RKO (cell line): ENCODE results near the gene CCDC24.

Source experiments
- DNase-seq: peaks from one replicate; pipeline ENCODE4 v3.0.0-alpha.2; 2016; ENCODE audit warnings: low spot score

Gene CCDC24

DNA sequence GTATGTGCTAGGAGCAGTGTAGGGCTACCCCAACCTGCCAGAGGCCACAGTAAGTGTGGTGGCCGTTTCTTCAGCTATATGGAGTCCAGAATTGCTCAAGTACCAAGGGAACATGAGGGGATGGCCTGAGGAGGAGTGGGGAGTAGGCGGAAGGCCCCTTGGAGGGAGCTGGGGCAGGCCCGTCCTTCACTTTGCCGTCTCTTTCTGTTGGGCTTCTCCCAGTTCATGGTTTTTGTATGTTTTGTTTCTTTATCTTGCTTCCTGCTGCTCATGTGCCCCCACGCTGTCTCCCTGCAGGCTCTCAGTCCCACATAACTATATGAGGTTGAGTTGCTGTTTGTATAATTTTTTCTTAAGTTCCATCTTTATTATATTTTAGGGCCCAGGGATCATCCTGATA lies 27.5 kb upstream of the CCDC24 start:
- DNase-seq: no peak

DNA sequence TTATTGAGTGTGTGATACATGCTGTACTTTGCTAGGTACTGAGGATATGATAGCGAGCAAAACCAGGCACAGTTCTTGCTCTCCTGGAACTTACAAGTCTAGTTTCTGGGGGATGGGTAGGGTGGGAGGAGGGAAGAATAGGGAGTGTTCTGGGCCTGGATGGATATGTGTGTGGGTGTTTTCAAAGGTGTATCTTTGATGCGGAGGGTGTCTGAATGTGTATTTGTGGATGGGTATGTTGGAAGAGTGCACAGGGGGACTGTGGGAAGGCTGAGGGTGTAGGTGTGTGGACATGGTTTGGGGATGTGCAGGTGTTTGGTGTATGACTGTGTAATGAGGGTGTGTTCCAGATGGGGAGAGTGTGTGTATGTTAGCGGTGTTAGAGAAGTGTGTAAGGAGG lies 26.1 kb upstream of the CCDC24 start:
- DNase-seq: no peak

DNA sequence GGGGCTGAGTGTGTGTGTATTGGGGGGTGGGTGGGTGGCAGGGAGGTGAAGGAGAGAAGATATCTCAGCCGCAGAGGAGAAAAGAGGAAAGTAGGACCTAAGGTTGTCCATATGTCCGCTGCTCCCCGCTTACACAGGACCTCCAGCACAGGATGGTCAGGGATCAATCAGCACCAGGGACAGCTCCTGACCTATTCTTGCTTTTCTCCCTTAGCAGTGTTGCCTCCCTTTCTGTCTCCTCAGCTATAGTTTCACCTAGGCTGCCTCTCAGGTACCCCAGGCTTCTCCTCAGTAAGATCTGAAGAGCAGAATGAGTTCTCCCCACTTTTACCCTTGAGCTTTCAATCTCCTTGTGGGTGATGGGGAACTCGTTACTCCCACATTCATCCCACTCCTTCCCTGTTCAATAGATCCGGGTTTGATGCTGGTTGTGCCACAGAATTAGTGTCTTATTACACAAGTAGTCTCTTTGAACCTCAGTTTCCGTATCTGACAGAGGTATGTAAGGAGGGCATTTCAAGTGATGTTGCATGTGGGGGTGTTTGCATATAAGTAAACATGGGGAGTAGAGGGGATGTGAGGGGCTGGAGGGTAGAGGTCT lies 23.0 kb upstream of the CCDC24 start:
- DNase-seq: peak; percentile 63

DNA sequence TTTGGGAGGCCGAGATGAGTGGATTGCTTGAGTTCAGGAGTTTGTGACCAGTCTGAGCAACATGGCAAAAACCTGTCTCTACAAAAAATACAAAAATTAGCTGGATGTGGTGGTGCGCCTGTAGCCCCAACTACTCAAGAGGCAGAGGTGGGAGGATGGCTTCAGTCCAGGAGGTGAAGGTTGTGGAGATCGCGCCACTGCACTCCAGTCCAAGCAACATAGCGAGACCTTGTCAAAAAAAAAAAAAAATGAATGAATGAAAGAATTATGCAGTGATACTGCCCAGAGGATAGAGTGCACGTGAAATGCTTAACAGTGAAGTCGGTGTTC lies 22.0 kb upstream of the CCDC24 start:
- no peak for DNase-seq

DNA sequence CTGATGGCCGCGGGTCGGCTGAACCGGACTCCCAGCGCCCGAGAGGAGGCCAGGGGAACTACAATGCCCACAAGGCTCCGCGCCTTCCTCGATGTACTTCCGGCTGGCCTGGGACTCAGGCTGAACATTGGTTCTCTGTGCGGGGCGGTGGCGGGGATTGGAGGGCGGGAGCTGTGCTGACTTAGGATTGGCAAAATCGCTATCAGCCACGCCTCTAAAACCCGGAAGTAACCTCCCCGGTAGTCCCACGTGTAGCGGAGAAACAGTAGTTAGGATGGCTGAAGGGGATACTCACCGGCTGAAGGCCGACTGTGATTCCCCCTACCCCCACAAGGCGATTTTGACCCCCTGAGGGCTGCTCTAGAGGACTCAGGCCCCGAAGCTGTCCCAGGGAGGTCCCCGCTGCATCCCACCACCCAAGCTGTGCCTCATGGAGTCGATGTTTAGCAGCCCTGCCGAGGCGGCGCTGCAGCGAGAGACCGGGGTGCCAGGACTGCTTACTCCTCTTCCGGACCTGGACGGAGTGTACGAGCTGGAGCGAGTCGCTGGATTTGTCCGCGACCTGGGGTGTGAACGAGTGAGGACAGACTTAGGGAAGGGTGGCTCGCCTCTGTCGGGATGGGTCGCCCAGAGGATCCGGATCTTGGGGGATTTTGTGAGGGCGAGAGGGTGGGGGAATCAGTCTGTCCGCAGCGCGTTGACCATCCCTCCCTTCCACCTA lies 21.5 kb upstream of the CCDC24 start, which contains the start of gene DPH2:
Gene DPH2, plus strand, starts transcription at position 265 of the 721 bp plus-strand sequence. Its CDS starts 166 bp downstream, at position 431.
- peak; percentile 98 for DNase-seq

DNA sequence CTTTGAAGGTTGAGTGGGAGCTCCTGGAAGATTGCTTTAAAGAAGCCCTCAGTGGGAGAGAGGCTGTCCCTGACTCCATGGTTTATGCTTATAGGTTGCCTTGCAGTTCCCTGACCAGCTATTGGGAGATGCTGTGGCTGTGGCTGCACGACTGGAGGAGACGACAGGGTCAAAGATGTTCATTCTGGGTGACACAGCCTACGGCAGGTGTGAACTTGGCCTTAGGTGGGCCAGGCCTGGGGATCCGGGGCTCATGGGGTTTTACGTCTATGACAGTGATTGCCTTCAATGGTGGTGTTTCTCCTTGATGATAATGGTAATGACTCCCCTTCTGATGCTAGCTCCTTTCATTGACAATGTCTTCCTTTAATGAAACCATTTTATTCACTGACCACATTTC lies 20.9 kb upstream of the CCDC24 start:
- DNase-seq: peak; percentile 31

DNA sequence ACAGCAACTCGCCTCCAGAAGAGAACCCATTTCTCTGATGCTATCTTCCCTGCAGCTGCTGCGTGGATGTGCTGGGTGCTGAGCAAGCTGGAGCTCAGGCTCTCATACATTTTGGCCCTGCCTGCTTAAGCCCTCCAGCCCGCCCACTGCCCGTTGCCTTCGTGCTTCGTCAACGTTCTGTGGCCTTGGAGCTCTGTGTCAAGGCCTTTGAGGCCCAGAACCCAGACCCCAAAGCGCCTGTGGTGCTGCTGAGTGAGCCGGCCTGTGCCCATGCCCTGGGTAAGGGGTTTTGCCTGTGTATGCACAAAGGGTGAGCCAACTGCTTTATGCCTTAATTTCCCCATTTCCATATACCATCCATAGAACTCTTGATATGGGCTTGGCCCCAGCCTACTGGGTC lies 20.5 kb upstream of the CCDC24 start:
- no peak for DNase-seq

DNA sequence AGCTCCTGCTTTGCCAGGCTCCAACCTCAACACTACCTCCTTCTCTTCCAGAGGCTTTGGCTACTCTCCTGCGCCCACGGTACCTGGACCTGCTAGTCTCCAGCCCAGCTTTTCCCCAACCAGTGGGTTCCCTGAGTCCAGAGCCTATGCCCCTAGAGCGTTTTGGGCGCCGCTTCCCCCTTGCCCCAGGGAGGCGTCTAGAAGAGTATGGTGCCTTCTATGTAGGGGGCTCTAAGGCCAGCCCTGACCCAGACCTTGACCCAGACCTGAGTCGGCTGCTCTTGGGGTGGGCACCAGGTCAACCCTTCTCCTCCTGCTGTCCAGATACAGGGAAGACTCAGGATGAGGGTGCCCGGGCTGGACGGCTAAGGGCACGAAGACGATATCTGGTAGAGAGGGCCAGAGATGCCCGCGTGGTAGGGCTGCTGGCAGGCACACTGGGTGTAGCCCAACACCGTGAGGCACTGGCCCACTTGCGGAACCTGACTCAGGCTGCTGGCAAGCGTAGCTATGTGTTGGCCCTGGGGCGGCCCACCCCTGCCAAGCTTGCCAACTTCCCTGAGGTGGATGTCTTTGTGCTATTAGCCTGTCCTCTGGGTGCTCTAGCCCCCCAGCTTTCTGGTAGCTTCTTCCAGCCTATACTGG lies 19.9 kb upstream of the CCDC24 start:
- DNase-seq: no peak

DNA sequence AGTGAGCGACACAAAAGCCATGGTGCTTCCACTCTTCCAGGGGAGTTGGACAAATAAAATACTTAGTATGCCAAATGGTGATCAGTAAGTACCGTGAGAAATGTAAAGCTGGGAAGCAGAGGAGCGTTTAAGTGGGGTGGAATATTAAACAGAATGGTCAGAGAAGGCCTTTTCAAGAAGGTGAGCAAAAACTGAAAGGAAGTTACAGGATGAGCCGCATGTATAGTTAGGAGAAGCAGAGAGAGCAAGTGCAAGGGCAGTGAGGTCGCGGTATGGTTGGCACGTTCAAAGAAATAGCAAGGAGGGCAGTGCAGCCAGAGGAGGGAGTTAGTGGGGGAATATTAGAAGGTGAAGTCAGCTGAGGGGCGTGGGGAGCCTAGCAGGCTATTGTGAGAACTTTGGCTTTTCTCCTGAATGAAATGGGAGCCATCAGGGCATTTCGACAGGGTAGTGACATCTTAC lies 17.4 kb upstream of the CCDC24 start:
- DNase-seq: peak; percentile 63

DNA sequence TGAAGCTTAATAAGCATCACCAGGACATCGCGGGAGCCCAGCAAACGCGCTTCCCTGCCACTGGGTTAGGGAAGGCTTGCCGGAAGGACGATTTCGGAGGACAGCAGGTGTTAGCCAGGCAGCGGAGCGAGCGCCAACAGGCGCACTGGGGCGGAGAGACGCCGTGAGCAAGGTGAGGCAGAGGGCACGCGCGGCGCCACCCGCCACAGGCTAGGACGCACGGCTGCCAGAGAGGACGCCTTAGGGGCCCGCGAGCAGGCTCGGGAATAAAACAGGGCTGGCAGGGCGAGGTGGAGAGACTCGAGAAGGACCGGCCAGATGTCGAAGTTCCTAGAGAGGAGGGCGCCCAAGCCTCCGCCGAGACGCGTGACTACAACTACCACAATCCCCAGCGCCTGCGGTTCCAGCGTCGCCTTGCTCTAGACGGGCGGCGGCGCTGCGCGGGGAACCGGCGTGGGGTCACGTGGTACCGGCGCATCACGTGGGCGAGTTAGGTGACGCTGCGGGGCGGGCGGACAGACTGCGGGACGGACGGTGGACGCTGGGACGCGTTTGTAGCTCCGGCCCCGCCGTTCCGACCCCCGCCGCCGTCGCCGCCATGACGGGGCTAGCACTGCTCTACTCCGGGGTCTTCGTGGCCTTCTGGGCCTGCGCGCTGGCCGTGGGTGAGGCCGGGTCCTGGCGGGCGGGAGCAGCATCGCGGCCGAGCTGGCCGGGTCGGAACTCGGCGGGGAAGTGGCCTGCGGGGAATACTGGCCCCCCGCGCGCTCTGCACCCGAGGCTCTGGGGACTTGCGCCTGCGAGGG lies 16.8 kb upstream of the CCDC24 start, which contains the start of gene ATP6V0B:
Gene ATP6V0B, plus strand, starts transcription at position 518 of the 806 bp plus-strand sequence. Its CDS starts 81 bp downstream, at position 599.
- DNase-seq: peak; percentile 94

DNA sequence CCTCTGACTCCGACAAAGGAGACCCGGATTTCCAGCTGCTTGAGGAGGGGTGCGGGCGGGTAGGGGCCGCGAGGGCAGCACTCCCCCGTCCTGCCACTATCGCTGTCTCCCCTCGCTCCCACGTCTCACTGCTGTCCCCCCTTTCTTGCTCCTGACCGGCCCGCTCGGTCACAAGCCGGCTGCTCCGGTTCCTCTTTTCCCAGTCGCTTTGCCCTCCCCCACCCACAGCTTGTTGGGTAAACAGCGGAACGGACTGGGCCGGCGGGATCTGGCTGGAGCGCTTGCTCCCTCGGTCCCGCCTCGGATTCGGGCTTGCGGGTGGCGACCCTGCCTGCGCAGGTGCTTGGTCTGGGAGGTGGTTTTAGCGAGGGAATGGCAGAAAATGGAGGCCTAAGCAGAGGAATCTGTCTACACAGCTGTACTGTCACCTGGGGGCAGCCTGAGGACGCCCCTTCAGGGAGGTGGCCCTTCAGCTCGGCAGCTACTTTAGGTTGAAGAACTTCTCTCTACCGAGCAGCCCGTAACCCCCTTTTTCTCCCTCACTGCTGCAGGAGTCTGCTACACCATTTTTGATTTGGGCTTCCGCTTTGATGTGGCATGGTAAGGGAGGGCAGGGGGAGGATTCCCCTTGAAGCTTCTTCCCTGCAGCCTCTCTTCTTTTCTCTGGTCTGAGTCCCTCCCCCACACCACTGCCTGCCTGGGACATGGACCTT lies 16.0 kb upstream of the CCDC24 start:
- DNase-seq: peak; percentile 39

DNA sequence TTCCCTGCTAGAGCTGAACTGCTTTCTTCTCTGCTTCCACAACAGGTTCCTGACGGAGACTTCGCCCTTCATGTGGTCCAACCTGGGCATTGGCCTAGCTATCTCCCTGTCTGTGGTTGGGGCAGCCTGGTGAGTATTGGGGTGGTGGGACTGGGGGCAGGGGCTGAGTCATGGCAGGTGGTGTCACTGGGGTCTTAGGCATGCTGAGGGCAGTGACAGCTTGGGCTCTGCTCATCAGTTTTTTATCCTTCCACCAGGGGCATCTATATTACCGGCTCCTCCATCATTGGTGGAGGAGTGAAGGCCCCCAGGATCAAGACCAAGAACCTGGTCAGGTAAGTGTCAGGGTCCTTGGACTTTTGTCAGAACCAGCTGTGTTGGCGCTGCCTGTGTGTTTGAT lies 15.4 kb upstream of the CCDC24 start:
- peak; percentile 46 for DNase-seq

DNA sequence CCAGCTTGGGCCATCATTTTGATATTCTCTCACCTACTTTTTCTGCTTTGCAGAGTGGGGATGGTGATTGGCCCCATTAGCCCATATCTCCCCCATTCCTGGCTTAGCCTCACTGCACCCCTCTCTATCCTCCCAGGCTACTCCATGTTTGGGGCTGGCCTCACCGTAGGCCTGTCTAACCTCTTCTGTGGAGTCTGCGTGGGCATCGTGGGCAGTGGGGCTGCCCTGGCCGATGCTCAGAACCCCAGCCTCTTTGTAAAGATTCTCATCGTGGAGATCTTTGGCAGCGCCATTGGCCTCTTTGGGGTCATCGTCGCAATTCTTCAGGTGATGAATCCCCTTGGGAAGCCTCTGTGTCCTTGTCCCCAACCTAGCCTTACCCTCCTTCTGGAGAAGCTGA lies 14.5 kb upstream of the CCDC24 start:
- DNase-seq: no peak

DNA sequence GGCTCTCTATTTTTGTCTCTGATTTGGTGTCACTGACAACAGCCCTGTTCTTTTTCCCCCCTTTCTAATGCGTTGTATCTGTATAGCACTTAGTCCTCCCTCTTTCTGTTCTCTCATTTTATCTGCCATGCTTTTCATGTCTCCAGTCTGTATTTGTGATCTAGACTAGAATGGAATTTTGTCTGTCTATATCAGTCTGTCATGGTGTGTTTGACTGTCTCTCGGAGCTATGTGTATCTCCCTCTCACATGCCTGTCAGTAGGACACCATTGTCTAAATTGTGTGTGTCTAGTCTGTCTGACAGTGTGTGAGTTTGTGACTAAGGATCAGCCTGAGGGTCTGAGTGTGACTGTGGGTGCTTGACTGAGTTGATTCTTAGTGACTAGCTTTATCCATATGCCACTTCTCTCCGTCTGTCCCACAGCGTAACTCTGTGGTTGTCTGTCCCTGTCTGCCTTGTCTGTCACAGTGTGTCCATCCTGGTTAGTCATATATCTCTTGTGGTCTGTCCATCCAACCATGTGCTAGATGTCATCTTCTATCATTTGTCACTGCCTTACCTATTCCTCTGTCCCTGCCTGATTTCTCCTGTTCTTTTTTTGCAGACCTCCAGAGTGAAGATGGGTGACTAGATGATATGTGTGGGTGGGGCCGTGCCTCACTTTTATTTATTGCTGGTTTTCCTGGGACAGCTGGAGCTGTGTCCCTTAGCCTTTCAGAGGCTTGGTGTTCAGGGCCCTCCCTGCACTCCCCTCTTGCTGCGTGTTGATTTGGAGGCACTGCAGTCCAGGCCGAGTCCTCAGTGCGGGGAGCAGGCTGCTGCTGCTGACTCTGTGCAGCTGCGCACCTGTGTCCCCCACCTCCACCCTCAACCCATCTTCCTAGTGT lies 13.8 kb upstream of the CCDC24 start:
- DNase-seq: peak; percentile 29

DNA sequence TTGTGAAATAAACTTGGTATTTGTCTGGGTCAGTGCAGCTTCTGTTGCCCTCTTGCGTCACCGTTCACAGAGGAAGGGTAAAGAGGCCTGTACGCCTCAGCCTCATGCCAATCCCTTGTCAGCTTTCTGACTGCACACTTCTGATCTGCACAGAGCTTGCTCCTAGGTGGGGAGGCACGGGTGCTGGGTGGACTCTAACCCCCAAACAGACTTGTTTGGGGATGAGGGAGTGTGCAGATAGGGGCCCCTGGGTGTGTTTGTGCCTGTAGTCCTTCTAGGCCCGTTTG lies 13.2 kb upstream of the CCDC24 start:
- no peak for DNase-seq

DNA sequence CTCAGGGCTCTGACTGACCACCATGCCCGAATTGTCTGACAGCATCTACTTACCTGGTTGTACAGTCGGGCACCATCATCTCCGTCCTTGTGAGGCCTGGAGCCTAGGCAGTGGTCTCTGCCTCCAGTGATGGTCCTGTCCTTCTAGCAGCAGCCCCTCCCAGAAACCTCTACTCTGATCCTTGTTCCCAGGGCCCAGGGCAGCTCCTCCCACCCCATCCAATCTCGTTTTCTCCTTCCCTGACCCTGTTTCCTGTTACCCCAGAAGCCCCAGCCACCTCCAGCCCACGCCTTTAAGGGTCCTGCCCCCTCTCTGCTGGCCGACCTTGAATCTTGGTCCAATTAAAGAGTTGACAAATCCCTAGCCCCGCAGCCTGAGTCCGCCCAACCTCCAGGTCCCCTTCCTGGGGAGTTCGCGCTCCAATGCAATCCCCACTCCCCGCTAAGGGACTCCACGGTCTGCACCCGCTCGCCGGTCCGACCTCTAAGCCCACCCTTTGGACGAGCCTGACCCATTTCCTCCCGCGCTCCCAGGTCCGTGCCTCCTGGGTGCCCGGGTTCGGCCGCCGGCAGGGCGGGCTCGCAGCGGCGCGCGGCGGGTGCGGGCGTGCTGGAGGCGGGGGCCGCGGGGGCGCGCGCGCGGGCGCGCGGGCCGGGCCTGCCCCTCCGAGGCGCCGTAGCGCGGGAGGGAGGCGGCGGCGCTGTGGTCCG lies 12.7 kb upstream of the CCDC24 start, which contains the start of gene B4GALT2:
Gene B4GALT2, plus strand, starts transcription at position 660 of the 710 bp plus-strand sequence. CDS start 1,951 bp downstream, outside the sequence.
- DNase-seq: peak; percentile 49

DNA sequence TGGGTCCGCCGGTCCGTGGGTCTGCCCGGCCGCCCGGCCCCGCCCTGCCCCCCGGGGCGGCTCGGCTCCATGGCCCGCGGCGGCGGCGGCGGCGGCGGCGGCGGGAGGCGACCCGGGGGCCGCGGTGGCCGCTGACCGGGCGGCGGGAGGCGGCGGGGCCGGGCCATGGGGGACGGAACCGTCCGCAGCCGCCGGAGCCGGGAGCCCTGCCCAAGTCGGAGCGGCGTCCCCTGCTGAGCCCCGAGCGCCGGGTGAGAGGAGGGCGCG lies 12.2 kb upstream of the CCDC24 start:
- DNase-seq: no peak

DNA sequence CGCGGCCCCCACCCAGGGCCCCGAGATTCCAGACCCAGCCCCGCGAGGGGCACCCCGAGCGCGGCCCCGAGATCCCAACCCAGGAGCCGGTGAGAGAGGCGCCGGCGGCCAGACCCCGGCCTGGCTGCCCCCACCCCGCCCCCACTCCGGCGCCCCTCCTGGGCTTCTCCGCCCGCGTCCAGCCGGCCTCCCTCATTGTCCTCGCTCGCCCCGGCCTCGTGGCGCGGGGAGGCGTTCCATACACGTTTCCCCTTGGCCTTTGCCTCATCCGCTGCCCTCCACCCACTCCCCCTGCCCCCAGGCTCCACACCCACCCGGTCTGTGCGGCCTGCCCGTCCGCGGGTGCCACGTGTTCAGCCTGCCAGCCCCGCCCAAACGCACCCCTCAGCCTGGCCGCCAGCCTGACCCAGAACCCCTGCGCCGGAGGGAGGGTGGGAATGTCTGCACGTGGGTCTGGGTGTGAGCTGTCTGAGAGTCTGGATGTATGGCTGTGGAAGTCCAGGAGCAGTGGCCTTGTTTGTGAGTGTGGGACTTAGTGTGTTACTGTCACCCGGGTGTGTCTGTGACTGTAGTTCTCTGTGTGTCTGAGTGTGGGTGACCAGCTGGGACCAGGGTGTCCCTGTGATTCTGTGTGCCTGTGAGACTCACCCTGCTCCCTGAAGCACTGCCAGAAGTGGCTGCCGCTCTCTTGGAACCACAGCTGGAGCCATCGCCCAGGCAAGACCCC lies 11.7 kb upstream of the CCDC24 start:
- peak; percentile 72 for DNase-seq

DNA sequence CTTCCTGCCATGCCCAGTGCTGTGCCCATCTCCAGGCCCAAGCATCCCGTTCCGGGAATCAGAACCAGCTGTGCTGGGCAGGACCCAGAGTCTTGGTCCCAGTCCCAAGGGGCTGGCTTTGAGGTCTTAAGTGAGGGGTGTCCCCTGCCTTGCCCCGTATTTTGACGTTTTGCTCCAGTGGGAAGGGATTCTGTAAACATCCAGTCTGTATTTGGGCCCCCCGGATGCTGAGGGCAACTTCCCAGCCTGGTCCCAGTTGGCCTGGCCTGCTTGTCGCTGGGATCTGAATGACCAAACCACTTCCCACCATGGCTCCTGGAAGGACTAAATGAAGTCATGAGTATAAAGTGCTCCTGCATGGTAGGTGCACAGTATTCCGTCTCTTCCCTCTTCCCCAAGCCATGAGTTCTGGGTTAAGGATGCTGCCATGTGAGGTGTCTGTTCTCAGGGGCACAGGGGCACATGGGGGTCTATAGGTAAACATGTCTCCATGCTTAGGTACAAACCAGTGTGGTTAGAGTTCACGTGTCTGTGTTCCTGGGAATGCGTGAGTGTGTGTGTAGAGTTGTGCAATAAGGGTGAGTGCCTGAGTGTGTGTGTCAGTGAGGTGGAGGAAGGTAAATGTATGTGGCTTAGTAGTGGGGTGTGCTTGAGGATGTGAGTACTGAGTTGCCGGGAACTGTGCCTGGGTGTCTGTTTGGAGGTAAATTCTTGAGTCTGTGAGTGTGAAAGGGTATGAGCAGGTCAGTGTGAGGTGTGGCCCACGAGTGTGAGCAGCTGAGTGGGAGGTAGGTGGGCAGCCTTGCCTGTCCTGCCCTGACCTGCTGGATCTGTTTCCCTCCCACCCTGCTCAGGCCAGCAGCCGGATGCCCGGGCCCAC lies 10.9 kb upstream of the CCDC24 start:
- DNase-seq: no peak
